T-helper 2 cell treated with Interferon-gamma antibody and Interleukin-4, amounts not matched to agents 5 μg/mL and 100 μg/mL, for 36 hours (primary cell): Measurements from ENCODE around the gene NLRP6.
"Not testable (repeated sequence)": the region's sequence is repeated elsewhere in the genome, so short reads cannot be mapped to it uniquely, and the experiment has no call there.

Experiments used
- DNase-seq: peaks from one replicate; pipeline ENCODE4 v3.0.0; 2021; ENCODE audit warnings: low spot score
- H3K27ac Mint-ChIP-seq: one replicate; pipeline ENCODE4 v1.8.0; 2021; ENCODE audit warnings: mild to moderate bottlenecking, mixed read lengths
- H3K27me3 Mint-ChIP-seq: one replicate; pipeline ENCODE4 v1.8.0; 2021; ENCODE audit warnings: low read depth, mixed read lengths
- H3K36me3 Mint-ChIP-seq: one replicate; pipeline ENCODE4 v1.8.0; 2021; ENCODE audit warnings: low read depth, mixed read lengths
- H3K4me1 Mint-ChIP-seq: one replicate; pipeline ENCODE4 v1.8.0; 2021; ENCODE audit warnings: low read depth, mixed read lengths
- H3K4me3 Mint-ChIP-seq: one replicate; pipeline ENCODE4 v1.8.0; 2022; ENCODE audit warnings: mild to moderate bottlenecking, moderate library complexity, mixed read lengths
- H3K9me3 Mint-ChIP-seq: one replicate; pipeline ENCODE4 v1.8.0; 2021; ENCODE audit warnings: mixed read lengths

The NLRP6 gene

DNA sequence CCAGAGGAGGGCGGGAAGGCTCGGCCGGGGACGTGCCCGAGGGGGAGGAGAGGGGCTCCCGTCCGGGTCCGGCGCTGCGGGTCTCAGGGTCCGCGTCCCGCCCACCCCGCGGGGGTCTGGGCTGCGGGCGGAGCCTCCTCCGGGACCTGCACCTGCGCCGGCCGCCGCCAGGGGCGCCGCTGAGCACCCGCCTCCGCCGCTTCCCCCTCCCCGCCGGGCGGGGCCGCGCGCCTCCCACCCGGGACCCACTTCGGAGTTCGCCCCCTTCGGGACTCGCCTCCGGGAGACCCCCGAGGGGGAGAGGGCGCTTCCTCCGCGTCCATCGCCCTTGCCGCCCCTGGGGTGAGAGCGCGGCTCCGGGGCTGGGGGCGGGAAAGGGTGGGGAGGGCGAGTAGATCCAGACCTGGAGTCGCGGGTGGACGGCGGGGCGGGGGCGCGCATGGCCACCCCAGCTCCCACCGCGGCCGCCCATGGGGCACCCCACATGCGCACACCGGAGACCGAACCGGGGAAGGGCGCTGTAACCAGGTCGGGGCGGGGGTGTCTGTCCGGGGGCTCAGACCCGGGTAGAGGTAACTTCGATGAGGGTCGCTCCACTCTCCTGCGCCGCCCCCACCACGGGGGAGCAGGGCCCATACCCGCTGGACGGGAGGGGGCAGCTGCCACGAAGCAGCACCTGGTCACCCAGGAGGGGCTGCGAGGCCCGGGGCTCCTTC, 40.4 kb downstream of the NLRP6 start:
- not testable (repeated sequence) for H3K27me3 Mint-ChIP-seq, H3K27ac Mint-ChIP-seq, H3K4me3 Mint-ChIP-seq, H3K9me3 Mint-ChIP-seq, DNase-seq
- Mint-ChIP-seq H3K36me3 (peaks cover 43% of the 10 kb centered on the region), H3K4me1 (peaks cover 17% of the 10 kb centered on the region)

DNA sequence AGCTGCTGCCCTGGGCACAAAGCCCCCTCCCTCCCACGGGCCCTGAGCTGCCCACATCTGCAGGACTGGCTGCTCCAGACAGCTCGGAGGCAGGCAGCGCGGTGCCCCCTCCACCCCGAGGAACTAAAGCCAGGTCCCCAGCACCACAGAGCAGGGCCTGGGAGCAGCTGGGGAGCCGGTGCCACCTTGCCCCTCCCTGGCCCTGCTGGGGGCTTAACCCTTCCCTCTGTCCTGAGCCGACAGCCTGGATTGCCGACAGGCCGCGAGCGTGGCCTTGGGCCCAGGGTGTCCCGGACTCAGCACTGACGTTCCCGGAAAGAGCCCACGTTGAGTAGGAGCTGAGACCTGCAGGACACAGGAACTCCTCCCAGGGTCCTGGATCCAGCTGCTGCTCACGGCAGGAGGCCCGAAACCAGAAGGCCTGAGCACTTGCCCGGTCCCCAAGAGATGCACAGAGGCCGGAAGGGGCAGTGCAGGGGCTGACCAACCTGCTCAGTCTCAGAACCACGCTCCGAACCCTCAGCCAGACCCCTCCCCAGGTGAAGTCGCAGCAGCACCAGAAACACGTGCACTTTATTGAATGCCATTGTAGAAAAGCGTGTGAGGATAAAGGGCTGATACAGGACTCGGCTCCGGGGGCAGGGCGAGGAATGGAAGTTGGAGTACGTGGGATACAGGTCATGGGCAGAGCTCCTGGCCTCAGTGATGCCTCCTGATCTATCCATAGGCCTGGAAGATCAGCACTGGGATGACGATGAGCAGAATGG, 41.1 kb downstream of the NLRP6 start:
- not testable (repeated sequence) for DNase-seq, H3K9me3 Mint-ChIP-seq, H3K27me3 Mint-ChIP-seq
- Mint-ChIP-seq H3K4me3 (peak overlapping the region; percentile 74), H3K36me3 (peaks cover 39% of the 10 kb centered on the region), H3K27ac (peak overlapping the region; percentile 79), H3K4me1 (peaks cover 21% of the 10 kb centered on the region)

DNA sequence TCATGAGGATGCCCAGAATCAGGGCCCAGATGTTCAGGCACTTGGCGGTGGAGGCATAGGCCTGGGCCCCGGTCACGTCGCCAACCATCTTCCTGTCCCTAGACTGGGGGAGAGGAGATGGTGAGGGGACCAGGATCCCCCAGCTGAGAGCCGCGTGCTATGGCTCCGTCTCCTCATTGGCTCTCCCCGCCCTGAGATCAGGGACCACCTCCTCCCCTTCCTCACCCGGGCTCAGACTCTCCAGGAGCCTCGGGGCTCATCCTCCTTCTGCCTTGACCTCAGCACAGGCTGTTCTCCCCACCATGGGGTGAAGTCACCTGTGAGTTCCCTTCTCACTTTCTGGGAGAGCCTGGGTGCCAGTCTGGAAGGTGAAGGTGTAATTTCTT, 41.7 kb downstream of the NLRP6 start:
- not testable (repeated sequence) for H3K27me3 Mint-ChIP-seq, H3K9me3 Mint-ChIP-seq, DNase-seq
- Mint-ChIP-seq H3K36me3 (peaks cover 33% of the 10 kb centered on the region), H3K4me3 (peak overlapping the region; percentile 74), H3K27ac (peak overlapping the region; percentile 79), H3K4me1 (peaks cover 25% of the 10 kb centered on the region)

DNA sequence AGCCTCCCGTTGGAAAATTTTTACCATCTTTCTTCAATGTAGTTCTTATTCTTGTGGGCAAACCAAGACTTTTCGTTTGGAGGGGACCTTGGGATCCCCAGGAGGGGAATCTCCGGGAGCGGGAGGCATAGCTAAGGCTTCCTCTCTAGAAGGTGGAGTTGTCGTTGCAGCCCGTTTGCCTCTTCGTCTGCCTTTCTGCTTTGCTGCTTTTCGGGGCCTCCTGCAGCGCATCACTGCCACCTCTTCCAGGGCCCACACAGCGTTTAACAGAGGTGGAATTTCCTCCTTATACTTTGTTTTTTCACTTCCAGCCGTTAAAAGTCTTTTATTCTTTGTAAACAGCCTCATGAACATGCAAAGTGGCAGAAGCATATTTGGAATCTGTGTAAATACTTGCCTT, 45.9 kb downstream of the NLRP6 start:
- Mint-ChIP-seq H3K36me3 (peaks cover 10% of the 10 kb centered on the region), H3K27ac (no peak overlapping the region), H3K27me3 (no peaks in the 10 kb centered on the region), H3K4me3 (no peak overlapping the region), H3K9me3 (no peaks in the 10 kb centered on the region), H3K4me1 (peaks cover 46% of the 10 kb centered on the region)
- no peak for DNase-seq

DNA sequence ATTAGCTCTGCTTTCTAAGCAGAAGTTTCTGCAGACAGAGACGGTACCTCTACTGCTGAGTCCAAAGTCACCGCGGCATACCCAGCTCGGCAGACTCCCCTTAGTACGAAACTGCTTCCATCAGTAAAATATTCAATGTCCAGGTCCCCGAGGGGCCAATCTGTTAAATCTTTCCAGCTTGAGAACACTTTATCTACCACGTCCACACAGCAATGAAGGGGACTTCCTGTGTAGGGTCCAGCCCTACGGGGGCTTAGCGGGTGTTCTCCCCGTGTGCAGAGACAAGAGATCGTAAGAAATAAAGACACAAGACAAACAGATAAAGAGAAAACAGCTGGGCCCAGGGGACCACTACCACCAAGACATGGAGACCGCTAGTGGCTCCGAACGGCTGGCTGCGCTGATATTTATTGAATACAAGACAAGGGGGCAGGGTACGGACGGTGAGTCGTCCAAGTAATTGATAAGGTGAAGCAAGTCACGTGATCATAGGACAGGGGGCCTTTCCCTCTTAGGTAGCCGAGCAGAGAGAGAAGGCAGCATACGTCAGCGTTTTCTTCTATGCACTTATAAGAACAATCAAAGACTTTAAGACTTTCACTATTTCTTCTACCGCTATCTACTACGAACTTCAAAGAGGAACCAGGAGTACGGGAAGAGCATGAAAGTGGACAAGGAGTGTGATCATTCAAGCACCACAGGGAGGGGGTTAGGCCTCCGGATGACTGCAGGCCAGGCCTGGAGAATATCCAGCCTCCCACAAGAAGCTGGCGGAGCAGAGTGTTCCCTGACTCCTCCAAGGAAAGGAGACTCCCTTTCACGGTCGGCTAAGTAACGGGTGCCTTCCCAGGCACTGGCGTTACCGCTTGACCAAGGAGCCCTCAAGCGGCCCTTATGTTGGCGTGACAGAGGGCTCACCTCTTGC, 46.6 kb downstream of the NLRP6 start:
- not testable (repeated sequence) for H3K9me3 Mint-ChIP-seq, DNase-seq, H3K27me3 Mint-ChIP-seq
- peak overlapping the region; percentile 7 for H3K4me3 Mint-ChIP-seq
- peaks cover 50% of the 10 kb centered on the region for H3K4me1 Mint-ChIP-seq
- H3K27ac Mint-ChIP-seq, result peak overlapping the region; percentile 6
- H3K36me3 Mint-ChIP-seq, result peaks cover 12% of the 10 kb centered on the region

DNA sequence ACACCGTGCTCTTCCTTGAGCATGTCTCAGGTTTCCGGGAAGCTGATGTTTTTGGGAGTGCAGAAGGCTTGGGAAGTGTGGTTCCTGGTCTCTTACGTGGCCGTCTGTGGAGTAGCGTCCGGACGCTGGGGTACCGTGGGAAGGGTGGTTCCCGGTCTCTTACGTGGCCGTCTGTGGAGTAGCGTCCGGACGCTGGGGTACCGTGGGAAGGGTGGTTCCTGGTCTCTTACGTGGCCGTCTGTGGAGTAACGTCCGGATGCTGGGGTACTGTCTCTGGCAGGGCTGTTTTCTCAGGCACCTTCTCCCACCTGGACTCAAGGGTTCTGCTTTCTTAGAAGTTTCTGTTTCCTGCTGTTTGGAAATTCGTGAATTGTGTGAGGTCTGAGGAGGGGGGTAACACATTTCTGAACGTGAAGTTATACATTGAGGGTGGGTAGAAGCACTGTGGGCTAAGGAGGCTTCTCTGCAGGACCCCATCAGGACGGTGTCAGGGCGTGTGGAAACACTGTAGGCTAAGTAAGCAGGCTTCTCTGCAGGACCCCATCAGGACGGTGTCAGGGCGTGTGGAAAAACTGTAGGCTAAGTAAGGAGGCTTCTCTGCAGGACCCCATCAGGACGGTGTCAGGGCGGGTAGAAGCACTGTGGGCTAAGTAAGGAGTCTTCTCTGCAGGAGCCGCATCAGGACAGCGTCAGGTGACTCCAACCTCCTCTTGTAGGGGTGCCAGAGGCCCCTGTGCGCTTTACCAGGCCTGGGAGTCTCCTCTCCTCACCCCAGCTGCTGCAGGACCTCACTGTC, 47.8 kb downstream of the NLRP6 start:
- Mint-ChIP-seq H3K27me3 (no peaks in the 10 kb centered on the region), H3K4me1 (peaks cover 52% of the 10 kb centered on the region), H3K9me3 (no peaks in the 10 kb centered on the region), H3K4me3 (peak overlapping the region; percentile 79), H3K27ac (peak overlapping the region; percentile 95), H3K36me3 (peaks cover 7% of the 10 kb centered on the region)
- no peak for DNase-seq

DNA sequence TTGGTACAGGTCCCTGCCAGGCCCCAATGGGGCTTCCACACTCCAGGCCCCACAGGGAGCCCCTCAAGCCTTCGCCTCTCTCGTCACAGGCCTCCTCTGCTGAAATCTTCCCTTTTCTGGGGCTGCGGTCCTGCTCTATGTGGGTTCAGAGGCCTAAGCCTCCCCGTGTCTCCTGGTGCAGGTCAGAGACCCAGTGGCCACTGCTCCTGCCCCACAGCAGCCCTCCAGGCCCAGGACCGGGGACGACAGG, 48.3 kb downstream of the NLRP6 start:
- H3K36me3 Mint-ChIP-seq, result peaks cover 7% of the 10 kb centered on the region

DNA sequence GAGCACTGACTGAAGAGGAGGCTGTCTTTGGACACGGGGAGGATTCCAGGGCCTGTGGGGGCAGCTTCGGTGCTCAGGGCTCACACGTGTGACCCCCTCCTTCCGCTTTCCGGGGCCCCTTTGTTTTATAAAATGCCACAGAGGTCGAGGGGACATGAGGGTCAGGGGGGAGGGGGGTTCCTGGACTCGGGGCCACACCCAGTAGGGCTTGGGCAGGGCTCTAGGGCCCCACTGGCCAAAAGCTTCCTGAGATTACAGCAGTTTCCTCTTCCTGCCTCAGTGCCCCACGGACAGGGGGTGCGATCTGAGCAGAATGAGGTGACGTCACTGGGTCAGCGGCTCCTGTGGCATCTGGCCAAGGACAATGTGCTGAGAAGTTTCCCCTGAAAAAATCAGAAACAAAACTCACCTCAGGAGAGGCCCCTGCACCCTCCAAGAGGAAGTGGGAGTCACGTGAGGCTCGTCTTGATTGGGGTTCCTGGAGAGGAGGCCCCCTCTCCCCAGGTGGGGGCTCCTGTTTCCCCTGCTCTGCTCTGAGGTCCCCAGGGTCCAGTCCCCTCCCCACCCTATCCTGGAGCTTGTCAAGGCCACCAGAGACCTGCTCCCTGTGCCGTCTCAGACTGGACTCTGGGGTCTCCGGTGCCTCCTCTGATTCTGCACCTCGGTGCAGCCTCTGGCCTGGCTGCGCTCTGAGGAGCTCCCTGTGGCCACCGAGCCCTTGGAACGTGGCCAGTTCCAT, 48.8 kb downstream of the NLRP6 start:
- H3K36me3 Mint-ChIP-seq, result peaks cover 8% of the 10 kb centered on the region
- peak overlapping the region; percentile 95 for H3K27ac Mint-ChIP-seq
- H3K9me3 Mint-ChIP-seq, result no peaks in the 10 kb centered on the region
- peaks cover 62% of the 10 kb centered on the region for H3K4me1 Mint-ChIP-seq
- DNase-seq, result peak; percentile 67
- peak overlapping the region; percentile 79 for H3K4me3 Mint-ChIP-seq
- no peaks in the 10 kb centered on the region for H3K27me3 Mint-ChIP-seq

More for the DNA sequence above, 48.3 kb downstream of the NLRP6 start:
- Mint-ChIP-seq H3K27me3 (no peaks in the 10 kb centered on the region), H3K27ac (peak overlapping the region; percentile 95), H3K4me1 (peaks cover 57% of the 10 kb centered on the region), H3K9me3 (no peaks in the 10 kb centered on the region), H3K4me3 (peak overlapping the region; percentile 79)
- no peak for DNase-seq

DNA sequence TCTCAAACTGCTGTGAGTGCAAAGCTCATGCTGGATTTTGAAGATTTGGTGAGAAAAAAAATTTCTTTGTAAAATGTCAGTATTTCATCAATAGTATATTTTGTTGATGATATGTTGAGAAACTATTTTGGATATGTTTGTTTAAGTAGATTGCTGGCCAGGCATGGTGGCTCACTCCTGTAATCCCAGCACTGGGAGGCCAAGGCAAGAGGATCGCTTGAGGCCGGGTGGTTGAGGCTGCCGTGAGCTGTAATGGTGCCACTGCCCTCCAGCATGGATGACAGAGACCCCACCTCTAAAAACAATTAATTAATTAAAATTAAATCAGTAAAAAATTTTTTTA, 49.3 kb downstream of the NLRP6 start:
- Mint-ChIP-seq H3K27ac (peak overlapping the region; percentile 95), H3K4me1 (peaks cover 63% of the 10 kb centered on the region), H3K27me3 (no peaks in the 10 kb centered on the region), H3K9me3 (no peaks in the 10 kb centered on the region), H3K36me3 (peaks cover 8% of the 10 kb centered on the region), H3K4me3 (peak overlapping the region; percentile 79)
- DNase-seq, result no peak

DNA sequence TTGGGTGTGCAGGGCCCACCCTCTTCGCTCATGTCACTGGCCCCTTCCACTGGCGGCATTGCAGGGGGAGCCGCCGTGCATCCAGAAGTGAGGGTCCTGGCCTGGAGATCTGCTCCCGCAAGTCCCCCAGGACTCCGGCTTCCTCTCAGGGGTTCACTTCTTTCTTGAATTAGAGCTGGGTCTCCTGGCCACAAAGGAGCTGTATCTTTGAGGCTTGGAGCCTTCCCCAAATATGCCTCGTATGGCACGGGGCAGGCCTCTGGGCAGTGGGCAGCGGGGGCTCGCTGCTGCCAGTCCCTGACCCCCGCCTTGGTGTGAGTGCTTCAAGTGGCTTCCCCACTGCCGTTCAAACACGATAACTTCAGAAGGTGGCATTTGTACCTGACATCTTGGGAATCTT, 49.8 kb downstream of the NLRP6 start:
- Mint-ChIP-seq H3K27ac (peak overlapping the region; percentile 49), H3K27me3 (no peaks in the 10 kb centered on the region), H3K4me3 (peak overlapping the region; percentile 21), H3K9me3 (no peaks in the 10 kb centered on the region), H3K4me1 (peaks cover 65% of the 10 kb centered on the region), H3K36me3 (peaks cover 10% of the 10 kb centered on the region)
- no peak for DNase-seq

DNA sequence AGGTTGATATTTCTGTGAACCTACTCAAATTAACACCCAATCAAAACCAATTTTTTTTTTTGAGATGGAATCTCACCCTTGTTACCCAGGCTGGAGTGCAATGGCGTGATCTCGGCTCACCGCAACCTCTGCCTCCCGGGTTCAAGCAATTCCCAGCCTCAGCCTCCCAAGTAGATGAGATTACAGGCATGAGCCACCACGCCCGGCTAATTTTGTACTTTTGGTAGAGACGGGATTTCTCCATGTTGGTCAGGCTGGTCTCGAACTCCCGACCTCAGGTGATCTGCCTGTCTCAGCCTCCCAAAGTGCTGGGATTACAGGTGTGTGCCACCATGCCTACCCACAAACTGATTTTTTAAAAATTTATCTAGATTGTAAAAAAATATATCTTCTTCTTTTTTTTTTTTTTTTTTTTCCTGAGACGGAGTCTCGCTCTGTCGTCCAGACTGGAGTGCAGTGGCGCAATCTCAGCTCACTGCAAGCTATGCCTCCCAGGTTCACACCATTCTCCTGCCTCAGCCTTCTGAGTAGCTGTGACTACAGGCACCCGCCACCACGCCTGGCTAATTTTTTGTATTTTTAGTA, 50.4 kb downstream of the NLRP6 start:
- Mint-ChIP-seq H3K4me1 (peaks cover 67% of the 10 kb centered on the region), H3K27ac (peak overlapping the region; percentile 85), H3K4me3 (peak overlapping the region; percentile 65), H3K36me3 (peaks cover 14% of the 10 kb centered on the region)
- not testable (repeated sequence) for H3K9me3 Mint-ChIP-seq, DNase-seq, H3K27me3 Mint-ChIP-seq

DNA sequence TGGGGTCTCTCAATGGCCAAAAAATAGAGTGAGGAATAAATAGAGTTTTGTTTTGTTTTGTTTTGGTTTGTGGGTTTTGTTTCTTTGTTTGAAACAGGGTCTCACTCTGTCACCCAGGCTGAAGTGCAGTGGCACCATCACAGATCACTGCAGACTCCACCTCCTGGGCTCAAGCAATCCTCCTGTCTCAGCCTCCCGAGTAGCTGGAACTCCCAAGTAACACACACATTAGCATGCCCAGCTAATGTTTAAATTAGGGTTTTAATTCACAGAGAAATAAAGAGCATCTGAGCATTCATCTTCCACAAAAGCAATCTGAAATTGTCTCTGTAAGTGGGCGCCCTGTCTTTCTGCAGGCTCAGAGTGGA, 51.7 kb downstream of the NLRP6 start:
- no peaks in the 10 kb centered on the region for H3K9me3 Mint-ChIP-seq
- H3K36me3 Mint-ChIP-seq, result peaks cover 14% of the 10 kb centered on the region
- H3K4me3 Mint-ChIP-seq, result peak overlapping the region; percentile 65
- H3K27me3 Mint-ChIP-seq, result no peaks in the 10 kb centered on the region
- H3K27ac Mint-ChIP-seq, result peak overlapping the region; percentile 85
- peaks cover 61% of the 10 kb centered on the region for H3K4me1 Mint-ChIP-seq
- DNase-seq, result no peak

DNA sequence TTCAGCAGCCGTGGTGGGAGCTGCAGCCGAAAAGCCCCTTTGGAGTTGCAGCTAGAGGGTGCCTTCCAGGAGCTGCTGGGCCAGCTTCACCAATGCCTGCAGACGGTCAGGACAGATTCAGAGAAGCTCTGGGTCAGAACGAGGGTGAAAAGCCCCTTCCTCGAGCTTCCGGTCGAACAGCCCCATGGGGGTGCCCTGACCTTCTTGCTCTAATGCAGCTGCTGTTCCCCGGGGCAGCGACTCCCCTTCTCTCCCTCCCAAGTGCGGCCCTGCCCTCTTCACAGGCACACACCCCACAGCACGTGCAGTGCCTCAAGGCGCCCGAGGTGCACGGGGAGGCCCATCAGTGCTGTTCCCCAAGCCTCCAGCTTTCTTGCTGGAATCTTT, 52.1 kb downstream of the NLRP6 start:
- H3K4me3 Mint-ChIP-seq, result peak overlapping the region; percentile 65
- DNase-seq, result no peak
- peaks cover 14% of the 10 kb centered on the region for H3K36me3 Mint-ChIP-seq
- no peaks in the 10 kb centered on the region for H3K27me3 Mint-ChIP-seq
- H3K9me3 Mint-ChIP-seq, result no peaks in the 10 kb centered on the region
- peak overlapping the region; percentile 85 for H3K27ac Mint-ChIP-seq
- peaks cover 59% of the 10 kb centered on the region for H3K4me1 Mint-ChIP-seq
